Adrenal gland (tissue), 12 donors: Measurements from ENCODE around the gene OSBP2. TPM values are rescaled to one million over a fixed set of nuclear protein-coding genes. Genes with fewer than 3 reads are reported as not detected.

ENCODE experiments used
- DNase-seq, 7 donors: peaks; one replicate each; pipeline ENCODE4 v3.0.0-alpha.2; 2019 to 2020
- H3K27ac ChIP-seq, 5 donors: fragments of 200-600 bp; sonication (generic) in 4 of 5; 1 replicate in 3 of 5; 2 replicates in 2 of 5; pipeline versions ENCODE4 v1.5.1 to v1.8.0; 2016 to 2020; ENCODE audit warnings: mild to moderate bottlenecking in 1 of 5
- H3K27me3 ChIP-seq: fragments of 200-600 bp; 2 replicates; pipeline ENCODE4 v1.8.0; 2021
- H3K36me3 ChIP-seq, 2 donors: fragments of 200-600 bp; replicated peaks in 1 of 2; 1 replicate in 1 of 2; 2 replicates in 1 of 2; pipeline versions ENCODE4 v1.5.1 to v1.8.0; 2018 to 2022
- H3K4me1 ChIP-seq, 2 donors: fragments of 200-600 bp; replicated peaks in 1 of 2; 1 replicate in 1 of 2; 2 replicates in 1 of 2; pipeline versions ENCODE4 v1.5.1 to v1.8.0; 2018 to 2021
- H3K4me3 ChIP-seq, 4 donors: fragments of 200-600 bp; sonication (generic) in 3 of 4; one replicate each; pipeline ENCODE4 v1.5.1; 2016 to 2018
- H3K9me3 ChIP-seq, 3 donors: fragments of 200-600 bp; sonication (generic) in 1 of 3; replicated peaks in 1 of 3; 1 replicate in 2 of 3; 2 replicates in 1 of 3; pipeline versions ENCODE4 v1.5.1 to v1.8.0; 2016 to 2021
- POLR2A ChIP-seq, 2 donors: fragments of 450-650 bp; IDR thresholded peaks; one replicate each; pipeline ENCODE4 v1.6.1; 2017; ENCODE audit warnings: antibody characterized with exemption in 2 of 2, mild to moderate bottlenecking in 2 of 2, moderate library complexity in 1 of 2
- WGBS, 4 donors: extraction: QIAGEN DNeasy Blood & Tissue Kit in 2 of 4; methylation state at CpG; one replicate each; pipeline versions ENCODE4 v1.1.5 to v1.1.7; 2013 to 2017; 5-methylcytosine and 5-hydroxymethylcytosine counted together
- intact Hi-C, 2 donors: fragments of 100-400 bp; cut with DNase I; formaldehyde crosslinking; loops; one replicate each; pipeline versions ENCODE4 v1.14.1 to v1.15.0; 2022 to 2023
- polyA plus RNA-seq, 3 donors: library from polyadenylated mRNA; stranded (reverse); fragments of 200-250 nt in 2 of 3; fragments of 350-450 nt in 1 of 3; fragmentation: Illumina TruSeq in 1 of 3; extraction: RNeasy Lipid Tissue Mini Kit (QIAGEN cat#74804) in 1 of 3; gene quantifications; one replicate each; pipeline ENCODE4 v1.2.3, GENCODE V29; 2013 to 2014
- total RNA-seq, 9 donors: library from RNA; depleted of rRNA in 4 of 9; stranded (reverse); fragments of >200 nt in 4 of 9; fragments of 120-200 nt in 1 of 9; fragmentation: NEBNext Ultra II Directional in 1 of 9; extraction: Animal tissue kit (Norgen Biotek cat#: 25700) in 1 of 9; gene quantifications; one replicate each; pipeline versions ENCODE4 v1.1.0 to v1.2.4, GENCODE V29; 2013 to 2023
- TF ChIP-seq, protein P1 (sequence below), 6 experiments: fragments of 450-650 bp in 4 of 6; fragments of 200-600 bp in 2 of 6; sonication (generic) in 1 of 6; IDR thresholded peaks; 1 replicate in 5 of 6; 2 replicates in 1 of 6; pipeline versions ENCODE4 v1.5.1 to v1.8.0; 2016 to 2021; ENCODE audit warnings: antibody characterized with exemption in 6 of 6, mild to moderate bottlenecking in 2 of 6, moderate library complexity in 1 of 6
- donor health status: healthy with polysubstance abuse.
- donor health status: Bipolar disorder and iron deficiency.
- donor health status: DM: yes; HTN: yes; CAD: no.
- donor health status: DM: no; HTN: no; CAD: no.
- donor health status: DM: no; HTN: no; CAD: no.
- donor health status: DM: yes; HTN: yes; CAD: no.

OSBP2 gene
- total and polyA plus RNA-seq, 12 donors, result 7.3 to 35.6 (median 19.7) TPM

- peak in 1 of 7 donors; percentile 42 for DNase-seq
- no peaks in the 10 kb centered on the region for H3K9me3 ChIP-seq
- no peaks in the 10 kb centered on the region for H3K27me3 ChIP-seq
- peaks cover 0 to 8% of the 10 kb centered on the region in 2 donors for H3K36me3 ChIP-seq
- WGBS, 4 donors, result 94 to 100% (median 100%) methylated on average over 2 to 5 of the region's 5 CpGs
- intact Hi-C loops, result no loop called here
- H3K4me3 ChIP-seq, result no peak overlapping the region
- H3K4me1 ChIP-seq, result no peaks in the 10 kb centered on the region
- TF ChIP-seq, protein P1, sequence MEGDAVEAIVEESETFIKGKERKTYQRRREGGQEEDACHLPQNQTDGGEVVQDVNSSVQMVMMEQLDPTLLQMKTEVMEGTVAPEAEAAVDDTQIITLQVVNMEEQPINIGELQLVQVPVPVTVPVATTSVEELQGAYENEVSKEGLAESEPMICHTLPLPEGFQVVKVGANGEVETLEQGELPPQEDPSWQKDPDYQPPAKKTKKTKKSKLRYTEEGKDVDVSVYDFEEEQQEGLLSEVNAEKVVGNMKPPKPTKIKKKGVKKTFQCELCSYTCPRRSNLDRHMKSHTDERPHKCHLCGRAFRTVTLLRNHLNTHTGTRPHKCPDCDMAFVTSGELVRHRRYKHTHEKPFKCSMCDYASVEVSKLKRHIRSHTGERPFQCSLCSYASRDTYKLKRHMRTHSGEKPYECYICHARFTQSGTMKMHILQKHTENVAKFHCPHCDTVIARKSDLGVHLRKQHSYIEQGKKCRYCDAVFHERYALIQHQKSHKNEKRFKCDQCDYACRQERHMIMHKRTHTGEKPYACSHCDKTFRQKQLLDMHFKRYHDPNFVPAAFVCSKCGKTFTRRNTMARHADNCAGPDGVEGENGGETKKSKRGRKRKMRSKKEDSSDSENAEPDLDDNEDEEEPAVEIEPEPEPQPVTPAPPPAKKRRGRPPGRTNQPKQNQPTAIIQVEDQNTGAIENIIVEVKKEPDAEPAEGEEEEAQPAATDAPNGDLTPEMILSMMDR (IDR thresholded peaks at IDR 0.05), result no peak
- no peak for TF ChIP-seq POLR2A (IDR thresholded peaks at IDR 0.05)
- H3K27ac ChIP-seq, result no peak overlapping the region
Measured at GRCh38 chr22:30892731-30893221, 198.1 kb downstream of the OSBP2 start.

DNA sequence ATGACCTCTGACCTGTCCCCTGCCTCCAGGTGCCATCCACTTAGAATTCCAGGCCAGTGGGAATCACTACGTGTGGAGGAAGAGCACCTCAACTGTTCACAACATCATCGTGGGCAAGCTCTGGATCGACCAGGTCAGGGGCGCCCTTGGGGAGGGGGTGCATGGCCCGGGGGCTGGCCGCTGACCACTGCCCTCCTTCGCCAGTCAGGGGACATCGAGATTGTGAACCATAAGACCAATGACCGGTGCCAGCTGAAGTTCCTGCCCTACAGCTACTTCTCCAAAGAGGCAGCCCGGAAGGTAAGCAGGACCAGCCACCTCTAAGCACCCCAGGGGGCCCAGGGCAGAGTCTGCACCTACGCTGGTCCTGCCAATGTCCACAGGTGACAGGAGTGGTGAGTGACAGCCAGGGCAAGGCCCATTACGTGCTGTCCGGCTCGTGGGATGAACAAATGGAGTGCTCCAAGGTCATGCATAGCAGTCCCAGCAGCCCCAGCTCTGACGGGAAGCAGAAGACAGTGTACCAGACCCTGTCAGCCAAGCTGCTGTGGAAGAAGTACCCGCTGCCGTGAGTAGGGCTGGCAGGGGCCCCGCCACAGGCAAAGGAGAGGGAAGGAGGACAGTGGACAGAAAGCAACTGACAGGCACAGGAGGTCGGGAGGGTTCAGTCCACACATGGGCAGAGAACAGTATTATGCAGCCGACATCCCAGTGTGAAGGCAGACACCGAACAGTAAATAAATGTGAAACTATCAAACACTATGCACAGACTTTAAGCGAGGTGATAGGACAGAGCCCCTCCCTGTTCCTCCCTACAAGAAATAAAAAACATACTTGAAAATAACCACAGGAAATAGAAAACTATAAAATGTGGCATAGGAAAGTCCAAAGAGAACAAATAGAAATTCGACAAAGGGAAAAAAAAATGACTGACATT is 199.0 kb downstream of the OSBP2 start:
- Histone ChIP-seq H3K36me3 (peaks cover 0 to 8% of the 10 kb centered on the region in 2 donors), H3K4me1 (no peaks in the 10 kb centered on the region), H3K4me3 (no peak overlapping the region), H3K27ac (no peak overlapping the region), H3K9me3 (no peaks in the 10 kb centered on the region), H3K27me3 (no peaks in the 10 kb centered on the region)
- TF ChIP-seq POLR2A (IDR thresholded peaks at IDR 0.05), result no peak
- TF ChIP-seq, protein P1 (IDR thresholded peaks at IDR 0.05), result no peak
- intact Hi-C loops, result no loop called here
- WGBS, 4 donors, result 72 to 85% (median 81%) methylated on average over 15 to 23 of the region's 23 CpGs
- peak in 1 of 7 donors; percentile 55 for DNase-seq

GRCh38 chr22:30894371-30894740 is 199.7 kb downstream of the OSBP2 start:
- no peaks in the 10 kb centered on the region for H3K27me3 ChIP-seq
- peaks cover 0 to 4% (median 0%) of the 10 kb centered on the region in 3 donors for H3K9me3 ChIP-seq
- TF ChIP-seq POLR2A (IDR thresholded peaks at IDR 0.05), result no peak
- H3K4me1 ChIP-seq, result no peaks in the 10 kb centered on the region
- no peak overlapping the region for H3K27ac ChIP-seq
- DNase-seq, result no peak
- WGBS, 4 donors, result 83 to 90% (median 86%) methylated on average over 3 of the region's 3 CpGs
- no peak overlapping the region for H3K4me3 ChIP-seq
- intact Hi-C loops, result no loop called here
- peaks cover 0 to 8% of the 10 kb centered on the region in 2 donors for H3K36me3 ChIP-seq

GRCh38 chr22:30902496-30903357 is 208.1 kb downstream of the OSBP2 start:
- H3K27me3 ChIP-seq, result no peaks in the 10 kb centered on the region
- H3K27ac ChIP-seq, result no peak overlapping the region
- H3K9me3 ChIP-seq, result peaks cover 0 to 4% (median 0%) of the 10 kb centered on the region in 3 donors
- peaks cover 0 to 4% of the 10 kb centered on the region in 2 donors for H3K36me3 ChIP-seq
- DNase-seq, result no peak
- intact Hi-C loops, result loop anchor here in 1 of 2 donors (10.0 kb wide), 1 partner anchor 278 kb away; no protein-coding TSS in a partner anchor
- WGBS, 4 donors, result 78 to 85% (median 83%) methylated on average over 16 of the region's 16 CpGs
- TF ChIP-seq POLR2A (IDR thresholded peaks at IDR 0.05), result no peak
- TF ChIP-seq, protein P1 (IDR thresholded peaks at IDR 0.05), result no peak
- H3K4me1 ChIP-seq, result no peaks in the 10 kb centered on the region
- no peak overlapping the region for H3K4me3 ChIP-seq
